IMR-90 (cell line): Measurements from ENCODE around the gene DYNLT2. TPM values are rescaled to one million over a fixed set of nuclear protein-coding genes. Genes with fewer than 3 reads are reported as not detected.

Source experiments
- ATAC-seq: fragments of 200-7000 bp; cut with Tn5 transposase; 2 replicates; pipeline ENCODE4 v1.9.1; 2020; ENCODE audit warnings: low read depth, mild to moderate bottlenecking, moderate library complexity
- BruUV-seq: library from RNA; stranded (reverse); fragments of 400-500 nt; replicated peaks from 2 replicates; lab custom pipeline; 2021; lab: Mats Ljungman, UMichigan
- CTCF ChIA-PET: fragments of 300-600 bp; formaldehyde crosslinking; extraction: SDS; loops from one replicate; lab custom pipeline; 2021; ENCODE audit warnings: antibody characterized with exemption; lab: Yijun Ruan, JAX
- POLR2A ChIA-PET: fragments of 300-600 bp; sonication (Branson Sonifier 250); formaldehyde crosslinking; loops from one replicate; lab custom pipeline; 2022; ENCODE audit warnings: antibody characterized with exemption; ENCODE audit not compliant: unreplicated experiment; lab: Charles Lee
- DNase-seq: peaks from one replicate; pipeline ENCODE4 v3.0.0; 2013
- H2AFZ ChIP-seq: replicated peaks from 2 replicates; pipeline ENCODE3; 2013; ENCODE audit warnings: low read length, mild to moderate bottlenecking; ENCODE audit not compliant: poor library complexity
- H2AK5ac ChIP-seq: 2 replicates; pipeline ENCODE4 v1.6.1; 2013; ENCODE audit warnings: low read depth, low read length, inconsistent platforms
- H2AK9ac ChIP-seq: replicated peaks from 2 replicates; pipeline ENCODE3; 2013; ENCODE audit warnings: mild to moderate bottlenecking, low read depth, low read length, moderate library complexity; ENCODE audit not compliant: poor library complexity
- H2BK120ac ChIP-seq: 2 replicates; pipeline ENCODE4 v1.6.1; 2013; ENCODE audit warnings: low read depth, low read length, inconsistent platforms
- H2BK15ac ChIP-seq: 3 replicates; pipeline ENCODE4 v1.6.1; 2013; ENCODE audit warnings: low read depth, low read length, inconsistent platforms
- H2BK20ac ChIP-seq: 2 replicates; pipeline ENCODE4 v1.6.1; 2013; ENCODE audit warnings: low read depth, mild to moderate bottlenecking, inconsistent platforms, low read length, moderate library complexity
- H2BK5ac ChIP-seq: 2 replicates; pipeline ENCODE4 v1.6.1; 2013; ENCODE audit warnings: mild to moderate bottlenecking, low read depth, low read length, inconsistent platforms; ENCODE audit not compliant: poor library complexity, severe bottlenecking
- H3K14ac ChIP-seq: replicated peaks from 2 replicates; pipeline ENCODE4 v1.6.1; 2013; ENCODE audit warnings: low read depth, low read length, inconsistent platforms
- H3K18ac ChIP-seq: 2 replicates; pipeline ENCODE4 v1.6.1; 2013; ENCODE audit warnings: low read depth, low read length, control low read depth
- H3K23ac ChIP-seq: 2 replicates; pipeline ENCODE4 v1.6.1; 2013; ENCODE audit warnings: low read depth, low read length, inconsistent platforms
- H3K27ac ChIP-seq: 2 replicates; pipeline ENCODE4 v1.5.1; 2013; ENCODE audit warnings: mild to moderate bottlenecking, control low read depth, low read length; ENCODE audit not compliant: insufficient read depth
- H3K27me3 ChIP-seq: 2 replicates; pipeline ENCODE4 v1.6.1; 2013; ENCODE audit warnings: low read length; ENCODE audit not compliant: control insufficient read depth, insufficient read depth
- H3K36me3 ChIP-seq: 2 replicates; pipeline ENCODE4 v1.6.1; 2013; ENCODE audit warnings: low read length, mixed read lengths; ENCODE audit not compliant: control insufficient read depth, insufficient read depth
- H3K4ac ChIP-seq: 2 replicates; pipeline ENCODE4 v1.6.1; 2013; ENCODE audit warnings: low read depth, low read length, inconsistent platforms
- H3K4me1 ChIP-seq: 2 replicates; pipeline ENCODE4 v1.6.1; 2013; ENCODE audit warnings: low read length, mixed read lengths; ENCODE audit not compliant: control insufficient read depth, insufficient read depth
- H3K4me2 ChIP-seq: 2 replicates; pipeline ENCODE4 v1.6.1; 2013; ENCODE audit warnings: low read depth, mild to moderate bottlenecking, control low read depth, low read length, moderate library complexity
- H3K4me3 ChIP-seq: 2 replicates; pipeline ENCODE4 v1.5.1; 2013; ENCODE audit warnings: low read depth, mild to moderate bottlenecking, control low read depth, low read length, moderate library complexity; ENCODE audit not compliant: insufficient read depth
- H3K56ac ChIP-seq: 2 replicates; pipeline ENCODE4 v1.6.1; 2013; ENCODE audit warnings: low read length, inconsistent platforms; ENCODE audit not compliant: insufficient read depth; ENCODE audit errors: extremely low read depth
- H3K79me1 ChIP-seq, 2 experiments: 2 replicates each; pipeline ENCODE4 v1.6.1; 2013; ENCODE audit warnings: low read length in 2 of 2, inconsistent platforms in 1 of 2, low read depth in 1 of 2
- H3K9ac ChIP-seq: 2 replicates; pipeline ENCODE4 v1.6.1; 2013; ENCODE audit warnings: low read depth, low read length, control low read depth
- H3K9me1 ChIP-seq: 2 replicates; pipeline ENCODE4 v1.6.1; 2013; ENCODE audit warnings: low read length, inconsistent platforms; ENCODE audit not compliant: insufficient read depth
- H3K9me3 ChIP-seq: 2 replicates; pipeline ENCODE4 v1.6.1; 2013; ENCODE audit warnings: low read length; ENCODE audit not compliant: control insufficient read depth, insufficient read depth
- H4K20me1 ChIP-seq: 2 replicates; pipeline ENCODE4 v1.6.1; 2013; ENCODE audit warnings: low read length, inconsistent platforms; ENCODE audit not compliant: insufficient read depth
- H4K5ac ChIP-seq: 2 replicates; pipeline ENCODE4 v1.6.1; 2013; ENCODE audit warnings: mild to moderate bottlenecking, low read depth, low read length, control low read depth
- H4K8ac ChIP-seq, 2 experiments: 2 replicates each; pipeline ENCODE4 v1.6.1; 2013; ENCODE audit warnings: low read depth in 2 of 2, low read length in 2 of 2, control low read depth in 1 of 2, inconsistent platforms in 1 of 2
- H4K91ac ChIP-seq: 2 replicates; pipeline ENCODE4 v1.6.1; 2013; ENCODE audit warnings: low read depth, low read length, inconsistent platforms; ENCODE audit not compliant: insufficient read depth
- CEBPB ChIP-seq: IDR thresholded peaks from 2 replicates; pipeline ENCODE4 v1.6.1; 2012; ENCODE audit warnings: low read depth, low read length, improper control_type of control experiment
- CTCF ChIP-seq: conservative IDR thresholded peaks from 2 replicates; pipeline ENCODE4 v1.5.1; 2012; ENCODE audit warnings: mild to moderate bottlenecking, low read depth, low read length, improper control_type of control experiment
- ELK1 ChIP-seq: fragments of 150-350 bp; IDR thresholded peaks from 2 replicates; pipeline ENCODE4 v1.6.1; 2016; ENCODE audit warnings: low read depth, mild to moderate bottlenecking, low read length, moderate library complexity, borderline replicate concordance
- MAZ ChIP-seq: IDR thresholded peaks from 2 replicates; pipeline ENCODE4 v1.6.1; 2012; ENCODE audit warnings: low read depth, mild to moderate bottlenecking, low read length, improper control_type of control experiment, moderate library complexity, borderline replicate concordance
- NFE2L2 ChIP-seq: fragments of 150-350 bp; IDR thresholded peaks from 2 replicates; pipeline ENCODE4 v1.6.1; 2016; ENCODE audit warnings: low read depth, mild to moderate bottlenecking, low read length
- POLR2A ChIP-seq: IDR thresholded peaks from 2 replicates; pipeline ENCODE4 v1.6.1; 2012; ENCODE audit warnings: mild to moderate bottlenecking, low read depth, low read length
- RAD21 ChIP-seq: IDR thresholded peaks from 2 replicates; pipeline ENCODE4 v1.6.1; 2012; ENCODE audit warnings: low read length, improper control_type of control experiment
- RCOR1 ChIP-seq: IDR thresholded peaks from 2 replicates; pipeline ENCODE4 v1.6.1; 2012; ENCODE audit warnings: mild to moderate bottlenecking, low read length, improper control_type of control experiment; ENCODE audit not compliant: insufficient replicate concordance
- RFX5 ChIP-seq: IDR thresholded peaks from 2 replicates; pipeline ENCODE4 v1.8.0; 2012; ENCODE audit warnings: low read depth, mild to moderate bottlenecking, low read length, moderate library complexity
- USF2 ChIP-seq: fragments of 150-350 bp; IDR thresholded peaks from 2 replicates; pipeline ENCODE4 v1.6.1; 2017; ENCODE audit warnings: mild to moderate bottlenecking, antibody characterized with exemption, low read length, low read depth
- WGBS, 2 experiments: methylation state at CpG; one replicate each; pipeline versions ENCODE4 v1.1.5 to v1.1.7; 2013; ENCODE audit warnings: missing lambda C conversion rate in 2 of 2; ENCODE audit not compliant: insufficient read length in 1 of 2; ENCODE audit errors: extremely low coverage in 2 of 2; 5-methylcytosine and 5-hydroxymethylcytosine counted together
- dilution Hi-C: fragments of 300-500 bp; cut with HindIII; formaldehyde crosslinking; loops from one replicate; pipeline ENCODE4 v1.14.3; 2018; ENCODE audit warnings: low sequenced_read_pairs; ENCODE audit not compliant: unreplicated experiment
- in situ Hi-C: fragments of 300-500 bp; cut with MboI; formaldehyde crosslinking; loops from 3 replicates; pipeline ENCODE4 v1.14.3; 2019; ENCODE audit warnings: low sequenced_read_pairs, inconsistent platforms, mixed read lengths
- intact Hi-C: fragments of 100-400 bp; cut with micrococcal nuclease; formaldehyde crosslinking; loops from 2 replicates; pipeline ENCODE4 v1.10.0; 2022
- polyA plus RNA-seq, 3 experiments: library from polyadenylated mRNA; depleted of rRNA; stranded (reverse); fragments of >200 nt; gene quantifications; 2 replicates each; pipeline ENCODE4 v1.2.3, GENCODE V29; 2012; ENCODE audit warnings: low replicate concordance in 1 of 3
- total RNA-seq: library from RNA; depleted of rRNA; stranded (reverse); fragments of >200 nt; gene quantifications from 2 replicates; pipeline ENCODE4 v1.2.3, GENCODE V29; 2012

DYNLT2 gene
- total and polyA plus RNA-seq, 2 of the 4 experiments (the other 2 are of a cell fraction) = 0.36 to 0.44 TPM

GRCh38 chr6:169789146-169789943, 38.0 kb upstream of the DYNLT2 start:
- Histone ChIP-seq H3K9me1 (peaks cover 4% of the 10 kb centered on the region; the same call in 1 of the 2 replicates), H4K91ac (no peak overlapping the region; the same call in 1 of the 2 replicates), H3K56ac (no peak overlapping the region), H2AK9ac (peak overlapping the region; percentile 19), H3K27me3 (peaks cover 2% of the 10 kb centered on the region; the same call in 1 of the 2 replicates), H3K4me2 (peak overlapping the region; percentile 82), H3K4me3 (peak overlapping the region; percentile 33), H3K14ac (no peak overlapping the region; the same call in 1 of the 2 replicates), H2BK20ac (no peak overlapping the region), H3K36me3 (peaks cover 4% of the 10 kb centered on the region; the same call in 1 of the 2 replicates), H3K27ac (no peak overlapping the region), H3K18ac (no peak overlapping the region; the same call in 1 of the 2 replicates), H3K4me1 (peaks cover 3% of the 10 kb centered on the region; the same call in 1 of the 2 replicates), H2AFZ (peak overlapping the region; percentile 100), H4K8ac (peak overlapping the region; percentile 8 to 17; a peak in 2 of 4 replicates), H3K9me3 (no peaks in the 10 kb centered on the region), H2AK5ac (no peak overlapping the region), H2BK5ac (no peak overlapping the region), H2BK120ac (0 out of 2 replicates have a peak overlapping the region, but pooled peaks have one; percentile 28), H3K9ac (peak overlapping the region; percentile 34; the same call in 1 of the 2 replicates), H3K23ac (peak overlapping the region; percentile 63; the same call in 1 of the 2 replicates), H4K20me1 (no peaks in the 10 kb centered on the region), H3K79me1 (no peaks in the 10 kb centered on the region), H2BK15ac (no peak overlapping the region), H3K4ac (no peak overlapping the region), H4K5ac (no peak overlapping the region; the same call in 1 of the 2 replicates)
- ChIA-PET CTCF (interaction anchor here (0.6 to 3.3 kb wide), 17 partner anchors 9 to 832 kb away, joined by 3 to 23 read pairs (median 4); no protein-coding TSS in a partner anchor), POLR2A (no interaction called here)
- no peak for TF ChIP-seq RAD21
- no peak for TF ChIP-seq RFX5
- TF ChIP-seq NFE2L2 = no peak
- no peak for TF ChIP-seq POLR2A
- no peak for TF ChIP-seq USF2
- TF ChIP-seq ELK1 = no peak
- no peak for TF ChIP-seq CEBPB
- no peak for TF ChIP-seq RCOR1
- TF ChIP-seq CTCF = no peak
- no peak for TF ChIP-seq MAZ
- ATAC-seq = no peak
- intact Hi-C loops (no loop called here), in situ Hi-C loops (no loop called here), dilution Hi-C loops (no loop called here)
- DNase-seq = no peak
- WGBS, 2 experiments = 76% methylated on average over 8 of the region's 24 CpGs; no CpG with 5 or more reads in 1 of the 2 experiments
- no TSS peak for BruUV-seq
